NCI-H2107 (cell line): Measurements from ENCODE around the gene CHST15.

ENCODE experiments used
- DNase-seq: peaks from one replicate; lab custom pipeline; 2025; lab: John Stamatoyannopoulos, UW

Gene CHST15

GRCh38 chr10:124082555-124082954 is 10.8 kb downstream of the CHST15 start:
- DNase-seq: no peak

- no peak for DNase-seq
These were observed 11.8 kb downstream of the CHST15 start for GRCh38 chr10:124081547-124082140.

GRCh38 chr10:124079864-124080263 is 13.5 kb downstream of the CHST15 start:
- no peak for DNase-seq

GRCh38 chr10:124078714-124079113 is 14.7 kb downstream of the CHST15 start:
- no peak for DNase-seq

GRCh38 chr10:124078028-124078427 is 15.4 kb downstream of the CHST15 start:
- DNase-seq: no peak

- DNase-seq: no peak
These were observed 16.0 kb downstream of the CHST15 start for GRCh38 chr10:124077208-124077993.

GRCh38 chr10:124076148-124076733 is 17.2 kb downstream of the CHST15 start:
- no peak for DNase-seq

- no peak for DNase-seq
These were observed 18.0 kb downstream of the CHST15 start for GRCh38 chr10:124075231-124075955.

- DNase-seq: no peak
These were observed 18.8 kb downstream of the CHST15 start for GRCh38 chr10:124074501-124075109.

- DNase-seq: no peak
These were observed 19.4 kb downstream of the CHST15 start for GRCh38 chr10:124073978-124074377.

GRCh38 chr10:124072541-124072940 is 20.9 kb downstream of the CHST15 start:
- no peak for DNase-seq

- DNase-seq: no peak
These were observed 21.3 kb downstream of the CHST15 start for GRCh38 chr10:124072106-124072505.

- no peak for DNase-seq
These were observed 22.3 kb downstream of the CHST15 start for GRCh38 chr10:124071141-124071540.

- DNase-seq: no peak
These were observed 22.7 kb downstream of the CHST15 start for GRCh38 chr10:124070666-124071065.

GRCh38 chr10:124069341-124070264 is 23.8 kb downstream of the CHST15 start:
- DNase-seq: no peak

- no peak for DNase-seq
These were observed 24.5 kb downstream of the CHST15 start for GRCh38 chr10:124068929-124069328.

- DNase-seq: no peak
These were observed 25.5 kb downstream of the CHST15 start for GRCh38 chr10:124067825-124068400.

GRCh38 chr10:124066781-124067714 is 26.4 kb downstream of the CHST15 start:
- DNase-seq: no peak

- DNase-seq: no peak
These were observed 27.2 kb downstream of the CHST15 start for GRCh38 chr10:124066126-124066700.
